SU-DHL-6 (cell line): Measurements from ENCODE around the gene HHLA2.
"Not testable (repeated sequence)": the region's sequence is repeated elsewhere in the genome, so short reads cannot be mapped to it uniquely, and the experiment has no call there.

Experiments
- H2AFZ ChIP-seq: fragments of 200-600 bp; sonication (generic); 2 replicates; pipeline ENCODE4 v1.6.1; 2014; ENCODE audit warnings: low read depth, mild to moderate bottlenecking, moderate library complexity, mixed read lengths, antibody characterized with exemption, low read length; ENCODE audit not compliant: severe bottlenecking
- H3F3A ChIP-seq: fragments of 200-600 bp; shearing (Covaris generic); 2 replicates; pipeline ENCODE4 v1.6.0; 2016; ENCODE audit warnings: antibody characterized with exemption, mild to moderate bottlenecking; ENCODE audit not compliant: insufficient read depth
- H3K27ac ChIP-seq: fragments of 200-600 bp; sonication (generic); 2 replicates; pipeline ENCODE4 v1.5.1; 2016; ENCODE audit warnings: low read depth, mild to moderate bottlenecking, low read length, moderate library complexity, mixed read lengths
- H3K27me3 ChIP-seq: fragments of 200-600 bp; sonication (generic), shearing (Covaris generic); 2 replicates; pipeline ENCODE4 v1.6.0; 2014; ENCODE audit warnings: mild to moderate bottlenecking, low read length
- H3K36me3 ChIP-seq: fragments of 200-600 bp; sonication (generic); 2 replicates; pipeline ENCODE4 v1.6.1; 2014; ENCODE audit warnings: mild to moderate bottlenecking, low read length, mixed read lengths
- H3K4me2 ChIP-seq: fragments of 300-600, 200-600 bp; shearing (Covaris generic), sonication (generic); 2 replicates; pipeline ENCODE4 v1.6.0; 2014; ENCODE audit warnings: low read length, low read depth, mild to moderate bottlenecking; ENCODE audit not compliant: poor library complexity, severe bottlenecking
- H3K4me3 ChIP-seq: fragments of 200-600 bp; sonication (generic); 2 replicates; pipeline ENCODE4 v1.5.1; 2014; ENCODE audit warnings: antibody characterized with exemption, low read length, mild to moderate bottlenecking, mixed read lengths; ENCODE audit not compliant: insufficient read depth, poor library complexity, severe bottlenecking
- H3K79me2 ChIP-seq: fragments of 200-600 bp; sonication (generic); 2 replicates; pipeline ENCODE4 v1.6.1; 2014; ENCODE audit warnings: mild to moderate bottlenecking, low read length, moderate library complexity; ENCODE audit not compliant: insufficient read depth
- H3K9ac ChIP-seq: fragments of 200-600 bp; sonication (generic); 2 replicates; pipeline ENCODE4 v1.7.0; 2014; ENCODE audit warnings: mild to moderate bottlenecking, low read length
- H3K9me2 ChIP-seq: fragments of 200-600 bp; sonication (generic); replicated peaks from 2 replicates; pipeline ENCODE4 v1.6.1; 2014; ENCODE audit warnings: low read length; ENCODE audit not compliant: insufficient read depth
- H3K9me3 ChIP-seq: fragments of 200-600 bp; sonication (generic); 2 replicates; pipeline ENCODE4 v1.6.1; 2014; ENCODE audit warnings: low read length, mixed read lengths; ENCODE audit not compliant: insufficient read depth
- H4K20me1 ChIP-seq: fragments of 200-600 bp; sonication (generic); 2 replicates; pipeline ENCODE4 v1.6.1; 2014; ENCODE audit warnings: low read depth, mild to moderate bottlenecking, antibody characterized with exemption, low read length, moderate library complexity, mixed read lengths
- EZH2phosphoT487 ChIP-seq: fragments of 200-600 bp; sonication (generic), shearing (Covaris generic); conservative IDR thresholded peaks from 2 replicates; pipeline ENCODE4 v1.6.1; 2018; ENCODE audit warnings: mild to moderate bottlenecking, antibody characterized with exemption, low read length, moderate library complexity, mixed read lengths
- TF ChIP-seq, protein P1 (sequence below): fragments of 200-600 bp; sonication (generic); IDR thresholded peaks from one replicate; pipeline ENCODE4 v1.5.1; 2017; ENCODE audit warnings: antibody characterized with exemption, mild to moderate bottlenecking, low read length, moderate library complexity; ENCODE audit not compliant: insufficient read depth, poor library complexity, severe bottlenecking

The HHLA2 gene

DNA sequence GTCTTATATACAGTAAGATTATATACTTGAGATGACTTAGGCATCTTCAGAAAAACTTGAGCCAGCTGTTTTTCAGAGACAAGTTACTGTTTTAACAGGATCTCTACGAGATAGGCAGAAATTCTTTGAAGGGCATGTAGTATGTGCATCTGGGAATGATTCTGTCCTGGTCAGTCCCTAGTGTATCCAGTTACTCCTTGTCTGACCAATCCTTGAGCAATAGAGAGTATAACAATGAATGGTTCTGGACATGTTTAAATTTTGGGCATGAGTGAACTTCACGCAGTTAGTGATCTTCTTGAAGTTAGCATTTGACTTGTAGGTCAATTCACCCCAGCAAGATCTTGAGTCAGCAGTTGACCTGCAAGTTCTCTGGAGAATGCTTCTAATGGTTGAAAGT, 24.7 kb upstream of the HHLA2 start:
- Histone ChIP-seq H3K9me3 (no peaks in the 10 kb centered on the region), H3K4me3 (no peak overlapping the region), H4K20me1 (no peaks in the 10 kb centered on the region), H3F3A (no peaks in the 10 kb centered on the region), H3K9me2 (0 out of 2 replicates have a peak, but pooled peaks cover 5% of the 10 kb centered on the region), H2AFZ (no peak overlapping the region), H3K9ac (no peak overlapping the region), H3K4me2 (no peak overlapping the region), H3K27me3 (no peaks in the 10 kb centered on the region), H3K27ac (no peak overlapping the region), H3K79me2 (no peaks in the 10 kb centered on the region), H3K36me3 (no peaks in the 10 kb centered on the region)
- TF ChIP-seq, protein P1, sequence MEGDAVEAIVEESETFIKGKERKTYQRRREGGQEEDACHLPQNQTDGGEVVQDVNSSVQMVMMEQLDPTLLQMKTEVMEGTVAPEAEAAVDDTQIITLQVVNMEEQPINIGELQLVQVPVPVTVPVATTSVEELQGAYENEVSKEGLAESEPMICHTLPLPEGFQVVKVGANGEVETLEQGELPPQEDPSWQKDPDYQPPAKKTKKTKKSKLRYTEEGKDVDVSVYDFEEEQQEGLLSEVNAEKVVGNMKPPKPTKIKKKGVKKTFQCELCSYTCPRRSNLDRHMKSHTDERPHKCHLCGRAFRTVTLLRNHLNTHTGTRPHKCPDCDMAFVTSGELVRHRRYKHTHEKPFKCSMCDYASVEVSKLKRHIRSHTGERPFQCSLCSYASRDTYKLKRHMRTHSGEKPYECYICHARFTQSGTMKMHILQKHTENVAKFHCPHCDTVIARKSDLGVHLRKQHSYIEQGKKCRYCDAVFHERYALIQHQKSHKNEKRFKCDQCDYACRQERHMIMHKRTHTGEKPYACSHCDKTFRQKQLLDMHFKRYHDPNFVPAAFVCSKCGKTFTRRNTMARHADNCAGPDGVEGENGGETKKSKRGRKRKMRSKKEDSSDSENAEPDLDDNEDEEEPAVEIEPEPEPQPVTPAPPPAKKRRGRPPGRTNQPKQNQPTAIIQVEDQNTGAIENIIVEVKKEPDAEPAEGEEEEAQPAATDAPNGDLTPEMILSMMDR, result no peak
- TF ChIP-seq EZH2phosphoT487, result no peak

DNA sequence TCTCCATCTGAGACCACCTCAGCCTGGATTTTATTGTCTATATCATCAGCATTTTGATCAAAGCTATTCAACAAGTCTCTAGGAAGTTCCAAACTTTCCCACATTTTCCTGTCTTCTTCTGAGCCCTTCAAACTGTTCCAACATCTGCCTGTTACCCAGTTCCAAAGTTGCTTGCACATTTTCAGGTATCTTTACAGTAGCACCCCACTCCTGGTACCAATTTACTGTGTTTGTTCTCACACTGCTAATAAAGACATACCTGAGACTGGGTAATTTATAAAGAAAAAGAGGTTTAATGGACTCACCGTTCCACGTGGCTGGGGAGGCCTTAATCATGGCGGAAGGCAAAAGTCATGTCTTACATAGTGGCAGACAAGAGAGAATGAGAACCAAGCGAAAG, 17.3 kb upstream of the HHLA2 start:
- not testable (repeated sequence) for H3K79me2 ChIP-seq, H4K20me1 ChIP-seq, H3K9me2 ChIP-seq, H2AFZ ChIP-seq, H3F3A ChIP-seq, H3K9ac ChIP-seq, H3K4me2 ChIP-seq, H3K27ac ChIP-seq, H3K27me3 ChIP-seq, H3K9me3 ChIP-seq, H3K36me3 ChIP-seq, H3K4me3 ChIP-seq

DNA sequence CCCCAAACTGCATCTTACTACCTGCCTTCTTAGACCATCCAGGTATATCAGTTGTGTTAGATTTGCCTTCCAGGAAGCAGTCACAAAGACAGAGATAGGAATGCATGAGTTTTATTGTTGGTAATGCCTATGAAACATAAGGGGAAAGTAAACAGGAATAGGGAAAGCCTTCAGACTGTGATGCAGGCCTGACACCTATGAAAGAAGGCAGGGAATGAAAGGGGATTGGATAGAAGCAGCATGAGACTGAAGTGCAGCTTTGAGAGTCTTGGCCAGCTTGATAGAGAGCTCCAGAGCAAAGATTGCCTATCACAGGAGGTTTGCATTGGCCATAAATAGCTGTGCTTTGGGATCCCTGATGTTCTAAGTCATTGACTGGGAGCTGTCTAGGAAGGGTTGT, 15.9 kb upstream of the HHLA2 start:
- Histone ChIP-seq H3K4me3 (no peak overlapping the region), H3K9me2 (no peaks in the 10 kb centered on the region), H3K4me2 (no peak overlapping the region), H3K9me3 (peaks cover 4% of the 10 kb centered on the region; the same call in 1 of the 2 replicates), H3K27me3 (no peaks in the 10 kb centered on the region), H3K79me2 (no peaks in the 10 kb centered on the region), H2AFZ (no peak overlapping the region), H4K20me1 (no peaks in the 10 kb centered on the region), H3K36me3 (no peaks in the 10 kb centered on the region), H3K27ac (no peak overlapping the region), H3K9ac (no peak overlapping the region), H3F3A (no peaks in the 10 kb centered on the region)
- no peak for TF ChIP-seq EZH2phosphoT487
- TF ChIP-seq, protein P1, result no peak

DNA sequence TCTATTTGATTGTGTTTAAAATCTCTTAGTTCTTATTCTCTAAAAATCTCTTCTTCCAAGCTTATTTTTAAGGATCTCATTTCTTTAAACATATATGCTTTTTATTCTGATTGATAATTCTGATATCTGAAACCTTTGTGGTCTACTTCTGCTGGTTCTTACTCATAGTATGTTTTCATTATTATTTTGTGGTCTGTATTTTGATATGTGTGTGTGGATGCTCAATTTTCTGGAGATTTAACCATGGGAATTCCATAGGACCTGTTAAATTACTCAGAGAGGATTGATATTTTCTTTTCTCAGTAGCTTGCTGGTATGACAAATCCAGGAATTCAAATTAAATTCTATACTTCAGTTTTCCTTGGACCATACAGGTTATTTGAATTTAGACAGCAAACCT, 14.7 kb upstream of the HHLA2 start:
- TF ChIP-seq, protein P1, result no peak
- no peak for TF ChIP-seq EZH2phosphoT487
- no peak overlapping the region for H3K4me3 ChIP-seq
- H4K20me1 ChIP-seq, result no peaks in the 10 kb centered on the region
- no peaks in the 10 kb centered on the region for H3F3A ChIP-seq
- no peaks in the 10 kb centered on the region for H3K79me2 ChIP-seq
- no peak overlapping the region for H3K9ac ChIP-seq
- no peak overlapping the region for H3K4me2 ChIP-seq
- H3K9me2 ChIP-seq, result no peaks in the 10 kb centered on the region
- no peaks in the 10 kb centered on the region for H3K36me3 ChIP-seq
- H2AFZ ChIP-seq, result no peak overlapping the region
- H3K9me3 ChIP-seq, result peaks cover 4% of the 10 kb centered on the region; the same call in 1 of the 2 replicates
- no peaks in the 10 kb centered on the region for H3K27me3 ChIP-seq
- H3K27ac ChIP-seq, result no peak overlapping the region
